Ishikawa (cell line): ENCODE data around the gene NEK3.

Experiments used
- CEBPB ChIP-seq: IDR thresholded peaks from 2 replicates; pipeline ENCODE4 v1.6.1; 2012
- CREB1 ChIP-seq: IDR thresholded peaks from 2 replicates; pipeline ENCODE4 v1.6.1; 2012; ENCODE audit warnings: low read depth
- EGR1 ChIP-seq: IDR thresholded peaks from 2 replicates; pipeline ENCODE4 v1.6.1; 2012
- EP300 ChIP-seq: IDR thresholded peaks from 2 replicates; pipeline ENCODE4 v1.6.1; 2012; ENCODE audit warnings: borderline replicate concordance
- FOXM1 ChIP-seq: IDR thresholded peaks from 2 replicates; pipeline ENCODE4 v1.6.1; 2012; ENCODE audit warnings: low read depth, borderline replicate concordance
- MAX ChIP-seq: IDR thresholded peaks from 2 replicates; pipeline ENCODE4 v1.6.1; 2012
- NFIC ChIP-seq: IDR thresholded peaks from 2 replicates; pipeline ENCODE4 v1.6.1; 2012
- RAD21 ChIP-seq: IDR thresholded peaks from 2 replicates; pipeline ENCODE4 v1.6.1; 2012; ENCODE audit warnings: low read depth
- REST ChIP-seq: IDR thresholded peaks from 2 replicates; pipeline ENCODE4 v1.6.1; 2012; ENCODE audit warnings: low read depth, mild to moderate bottlenecking
- TAF1 ChIP-seq: IDR thresholded peaks from 2 replicates; pipeline ENCODE4 v1.6.1; 2012; ENCODE audit warnings: low read depth, mild to moderate bottlenecking
- TCF12 ChIP-seq: IDR thresholded peaks from 2 replicates; pipeline ENCODE4 v1.6.1; 2012; ENCODE audit warnings: low read depth
- TEAD4 ChIP-seq: IDR thresholded peaks from 2 replicates; pipeline ENCODE4 v1.6.1; 2012
- USF1 ChIP-seq: IDR thresholded peaks from 2 replicates; pipeline ENCODE4 v1.6.1; 2012
- YY1 ChIP-seq: IDR thresholded peaks from 2 replicates; pipeline ENCODE4 v1.6.1; 2012; ENCODE audit warnings: low read depth
- ZBTB7A ChIP-seq: IDR thresholded peaks from 2 replicates; pipeline ENCODE4 v1.6.1; 2012; ENCODE audit warnings: low read depth

NEK3 gene

GRCh38 chr13:52156724-52157261 is 2.6 kb downstream of the NEK3 start:
- TF ChIP-seq EP300 (no peak), ZBTB7A (no peak), TEAD4 (no peak), TCF12 (no peak), CREB1 (no peak), CEBPB (no peak), FOXM1 (no peak), TAF1 (no peak), YY1 (no peak), REST (no peak)

GRCh38 chr13:52155177-52155576 is 4.2 kb downstream of the NEK3 start:
- TF ChIP-seq NFIC: no peak

- TF ChIP-seq EGR1 (no peak), MAX (no peak), TAF1 (no peak), NFIC (no peak), USF1 (no peak), TCF12 (no peak), RAD21 (no peak), REST (no peak), CREB1 (no peak), FOXM1 (no peak), YY1 (no peak), ZBTB7A (no peak), EP300 (no peak), CEBPB (no peak), TEAD4 (no peak)
Observed at GRCh38 chr13:52147225-52147624, 12.2 kb downstream of the NEK3 start.

- TF ChIP-seq TEAD4: no peak
- no peak for TF ChIP-seq TCF12
Observed at GRCh38 chr13:52141299-52141698, 18.1 kb downstream of the NEK3 start.

GRCh38 chr13:52137489-52137888 is 21.9 kb downstream of the NEK3 start:
- TF ChIP-seq CEBPB (no peak), MAX (no peak), EGR1 (no peak), EP300 (no peak), ZBTB7A (no peak), TAF1 (no peak), TEAD4 (no peak), YY1 (no peak), REST (no peak), NFIC (no peak), RAD21 (no peak), FOXM1 (no peak), TCF12 (no peak), CREB1 (no peak), USF1 (no peak)
